Tibial nerve (tissue), 4 donors: Measurements from ENCODE around the gene MPST.

Experiments used
- EP300 ChIP-seq, 2 donors: sonication (generic); formaldehyde crosslinking; IDR thresholded peaks; one replicate each; pipeline ENCODE4 v1.6.1; 2017; ENCODE audit warnings: antibody characterized with exemption in 2 of 2, mild to moderate bottlenecking in 1 of 2
- POLR2A ChIP-seq, 2 donors: fragments of 450-650 bp; IDR thresholded peaks; one replicate each; pipeline ENCODE4 v1.6.1; 2017; ENCODE audit warnings: antibody characterized with exemption in 2 of 2, mild to moderate bottlenecking in 2 of 2, moderate library complexity in 2 of 2
- TF ChIP-seq, protein P1 (sequence below), 5 experiments: fragments of 200-600 bp in 3 of 5; fragments of 450-650 bp in 2 of 5; sonication (generic) in 3 of 5; IDR thresholded peaks; one replicate each; pipeline ENCODE4 v1.5.1; 2016 to 2019; ENCODE audit warnings: antibody characterized with exemption in 5 of 5, mild to moderate bottlenecking in 3 of 5, moderate library complexity in 2 of 5

GRCh38 chr22:37015587-37015878, 4.0 kb upstream of the MPST start:
- TF ChIP-seq, protein P1, sequence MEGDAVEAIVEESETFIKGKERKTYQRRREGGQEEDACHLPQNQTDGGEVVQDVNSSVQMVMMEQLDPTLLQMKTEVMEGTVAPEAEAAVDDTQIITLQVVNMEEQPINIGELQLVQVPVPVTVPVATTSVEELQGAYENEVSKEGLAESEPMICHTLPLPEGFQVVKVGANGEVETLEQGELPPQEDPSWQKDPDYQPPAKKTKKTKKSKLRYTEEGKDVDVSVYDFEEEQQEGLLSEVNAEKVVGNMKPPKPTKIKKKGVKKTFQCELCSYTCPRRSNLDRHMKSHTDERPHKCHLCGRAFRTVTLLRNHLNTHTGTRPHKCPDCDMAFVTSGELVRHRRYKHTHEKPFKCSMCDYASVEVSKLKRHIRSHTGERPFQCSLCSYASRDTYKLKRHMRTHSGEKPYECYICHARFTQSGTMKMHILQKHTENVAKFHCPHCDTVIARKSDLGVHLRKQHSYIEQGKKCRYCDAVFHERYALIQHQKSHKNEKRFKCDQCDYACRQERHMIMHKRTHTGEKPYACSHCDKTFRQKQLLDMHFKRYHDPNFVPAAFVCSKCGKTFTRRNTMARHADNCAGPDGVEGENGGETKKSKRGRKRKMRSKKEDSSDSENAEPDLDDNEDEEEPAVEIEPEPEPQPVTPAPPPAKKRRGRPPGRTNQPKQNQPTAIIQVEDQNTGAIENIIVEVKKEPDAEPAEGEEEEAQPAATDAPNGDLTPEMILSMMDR (IDR thresholded peaks at IDR 0.05): no peak
- no peak for TF ChIP-seq POLR2A (IDR thresholded peaks at IDR 0.05)
- TF ChIP-seq EP300 (IDR thresholded peaks at IDR 0.05): no peak
